ENCODE data around the gene ROR2. TPM values are rescaled to one million over a fixed set of nuclear protein-coding genes. Genes with fewer than 3 reads are reported as not detected.

The ROR2 gene
- total RNA-seq, 2 experiments from 2014 or later: not detected

DNA sequence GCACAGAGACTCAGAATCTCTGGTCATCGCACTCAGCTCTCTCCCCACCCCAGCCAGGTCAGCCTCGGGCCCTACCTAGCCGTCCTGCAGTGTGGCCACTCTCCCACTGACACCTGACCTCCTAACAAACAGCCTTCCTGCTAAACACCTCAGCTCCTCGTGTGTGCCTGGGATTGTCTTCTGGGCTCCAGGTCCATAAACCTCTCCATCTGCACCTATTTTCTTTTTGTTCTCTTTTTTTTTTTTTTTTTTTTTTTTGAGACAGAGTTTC is 193.6 kb downstream of the ROR2 start:
- ChIA-PET CTCF (no interaction called here), POLR2A (no interaction called here)
- H3K27ac ChIP-seq (ENCODE audit: low read depth in 1 of 2, low read length in 2 of 2): no peak overlapping the region
- Mint-ChIP-seq H3K27ac (no peak overlapping the region), H3K27me3 (peaks cover 7% of the 10 kb centered on the region), H3K4me1 (ENCODE audit: low read depth) (no peaks in the 10 kb centered on the region), H3K4me3 (no peak overlapping the region), H3K9me3 (no peaks in the 10 kb centered on the region), H3K36me3 (ENCODE audit: low read depth) (no peaks in the 10 kb centered on the region)
- ATAC-seq (ENCODE audit: poor library complexity): no peak
- intact Hi-C loops (cut with DNase I, micrococcal nuclease): no loop called here
- no peaks in the 10 kb centered on the region for H3K36me3 ChIP-seq (ENCODE audit: insufficient read depth, low read length)
- TF ChIP-seq, protein P1, sequence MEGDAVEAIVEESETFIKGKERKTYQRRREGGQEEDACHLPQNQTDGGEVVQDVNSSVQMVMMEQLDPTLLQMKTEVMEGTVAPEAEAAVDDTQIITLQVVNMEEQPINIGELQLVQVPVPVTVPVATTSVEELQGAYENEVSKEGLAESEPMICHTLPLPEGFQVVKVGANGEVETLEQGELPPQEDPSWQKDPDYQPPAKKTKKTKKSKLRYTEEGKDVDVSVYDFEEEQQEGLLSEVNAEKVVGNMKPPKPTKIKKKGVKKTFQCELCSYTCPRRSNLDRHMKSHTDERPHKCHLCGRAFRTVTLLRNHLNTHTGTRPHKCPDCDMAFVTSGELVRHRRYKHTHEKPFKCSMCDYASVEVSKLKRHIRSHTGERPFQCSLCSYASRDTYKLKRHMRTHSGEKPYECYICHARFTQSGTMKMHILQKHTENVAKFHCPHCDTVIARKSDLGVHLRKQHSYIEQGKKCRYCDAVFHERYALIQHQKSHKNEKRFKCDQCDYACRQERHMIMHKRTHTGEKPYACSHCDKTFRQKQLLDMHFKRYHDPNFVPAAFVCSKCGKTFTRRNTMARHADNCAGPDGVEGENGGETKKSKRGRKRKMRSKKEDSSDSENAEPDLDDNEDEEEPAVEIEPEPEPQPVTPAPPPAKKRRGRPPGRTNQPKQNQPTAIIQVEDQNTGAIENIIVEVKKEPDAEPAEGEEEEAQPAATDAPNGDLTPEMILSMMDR (IDR thresholded peaks at IDR 0.05): no peak
- no peak for DNase-seq
- H3K27me3 ChIP-seq (ENCODE audit: control insufficient read depth in 1 of 2, insufficient read depth in 2 of 2, low read length in 2 of 2): no peaks in the 10 kb centered on the region
- H3K4me3 ChIP-seq (ENCODE audit: low read length): no peak overlapping the region
- no peaks in the 10 kb centered on the region for H3K9me3 ChIP-seq (ENCODE audit: control insufficient read depth in 1 of 2, insufficient read depth in 1 of 2, low read length in 2 of 2)
- no peaks in the 10 kb centered on the region for H3K4me1 ChIP-seq (ENCODE audit: insufficient read depth, low read length)

DNA sequence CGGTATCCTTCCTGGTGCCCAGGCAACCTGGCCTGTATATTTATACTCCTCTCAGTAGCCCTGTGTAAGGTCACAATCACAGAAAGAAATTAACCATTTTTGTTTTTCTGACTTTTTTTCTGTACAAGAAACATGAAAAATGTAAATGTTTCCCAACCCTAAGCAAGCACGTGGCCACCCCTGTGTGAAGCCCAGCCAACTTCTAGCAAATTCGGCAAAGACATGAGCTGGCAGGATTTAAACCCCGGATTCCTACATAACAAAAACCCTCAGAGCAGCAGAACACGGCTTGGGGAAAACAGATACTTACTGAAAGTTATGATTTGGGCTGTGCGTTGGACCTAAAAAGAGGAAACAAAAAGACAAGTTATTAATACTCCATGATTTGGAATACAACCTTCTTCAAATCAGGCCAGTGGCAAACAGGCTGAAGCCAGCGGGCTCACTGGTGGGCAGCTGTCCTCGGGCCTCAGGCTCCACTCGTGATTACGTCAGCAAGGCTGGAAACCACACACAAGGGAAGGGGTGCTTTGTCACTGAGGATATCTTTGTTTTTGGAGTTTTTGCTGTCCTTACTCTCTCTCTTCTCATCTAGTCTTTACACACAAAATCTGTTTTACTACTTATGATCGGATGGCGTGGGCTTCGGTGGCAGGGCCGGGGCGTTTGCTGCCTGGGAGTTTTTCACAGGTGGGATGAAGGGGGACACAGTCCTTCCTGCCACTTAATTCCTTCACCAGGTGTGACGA is 194.1 kb downstream of the ROR2 start:
- intact Hi-C loops (cut with DNase I, micrococcal nuclease): no loop called here
- CTCF ChIA-PET: no interaction called here
- Mint-ChIP-seq H3K36me3 (ENCODE audit: low read depth) (no peaks in the 10 kb centered on the region), H3K4me1 (ENCODE audit: low read depth) (no peaks in the 10 kb centered on the region), H3K9me3 (no peaks in the 10 kb centered on the region), H3K27me3 (peaks cover 7% of the 10 kb centered on the region), H3K4me3 (no peak overlapping the region), H3K27ac (no peak overlapping the region)
- Histone ChIP-seq H3K27me3 (ENCODE audit: control insufficient read depth in 1 of 2, insufficient read depth in 2 of 2, low read length in 2 of 2) (no peaks in the 10 kb centered on the region), H3K4me1 (ENCODE audit: insufficient read depth, low read length) (no peaks in the 10 kb centered on the region), H3K36me3 (ENCODE audit: insufficient read depth, low read length) (no peaks in the 10 kb centered on the region), H3K9me3 (ENCODE audit: control insufficient read depth in 1 of 2, insufficient read depth in 1 of 2, low read length in 2 of 2) (no peaks in the 10 kb centered on the region), H3K4me3 (ENCODE audit: low read length) (no peak overlapping the region), H3K27ac (ENCODE audit: low read depth in 1 of 2, low read length in 2 of 2) (no peak overlapping the region)
- DNase-seq (no peak), ATAC-seq (ENCODE audit: poor library complexity) (no peak)
- TF ChIP-seq, protein P1 (IDR thresholded peaks at IDR 0.05): no peak
- POLR2A ChIA-PET: no interaction called here

DNA sequence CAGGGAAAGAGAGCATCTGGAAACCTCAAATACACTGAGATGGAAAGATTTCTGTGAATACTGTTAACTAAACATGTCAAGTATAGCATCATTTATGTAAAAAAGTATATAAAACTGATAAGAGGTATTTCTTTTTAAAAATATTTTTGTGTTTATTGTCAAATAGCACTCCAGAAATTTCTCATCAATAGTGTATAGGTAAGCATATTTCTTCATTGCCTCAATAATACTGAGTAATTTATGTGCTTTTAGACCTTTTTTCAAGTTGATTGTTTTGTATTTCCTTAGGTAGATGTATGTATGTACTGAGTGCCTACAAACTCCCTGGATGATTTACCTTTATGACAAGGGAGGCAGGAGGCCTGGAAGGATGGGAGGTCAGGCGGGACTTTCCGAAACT is 196.3 kb downstream of the ROR2 start:
- Histone ChIP-seq H3K4me1 (ENCODE audit: insufficient read depth, low read length) (no peaks in the 10 kb centered on the region), H3K27ac (ENCODE audit: low read depth in 1 of 2, low read length in 2 of 2) (no peak overlapping the region), H3K36me3 (ENCODE audit: insufficient read depth, low read length) (no peaks in the 10 kb centered on the region), H3K27me3 (ENCODE audit: control insufficient read depth in 1 of 2, insufficient read depth in 2 of 2, low read length in 2 of 2) (no peaks in the 10 kb centered on the region), H3K9me3 (ENCODE audit: control insufficient read depth in 1 of 2, insufficient read depth in 1 of 2, low read length in 2 of 2) (no peaks in the 10 kb centered on the region), H3K4me3 (ENCODE audit: low read length) (no peak overlapping the region)
- Mint-ChIP-seq H3K9me3 (no peaks in the 10 kb centered on the region), H3K4me3 (no peak overlapping the region), H3K36me3 (ENCODE audit: low read depth) (no peaks in the 10 kb centered on the region), H3K27ac (no peak overlapping the region), H3K4me1 (ENCODE audit: low read depth) (no peaks in the 10 kb centered on the region), H3K27me3 (peaks cover 6% of the 10 kb centered on the region)
- DNase-seq: no peak
- no peak for ATAC-seq (ENCODE audit: poor library complexity)
- ChIA-PET POLR2A (no interaction called here), CTCF (no interaction called here)
- TF ChIP-seq, protein P1 (IDR thresholded peaks at IDR 0.05): no peak
- intact Hi-C loops (cut with DNase I, micrococcal nuclease): no loop called here

All from CD4-positive, alpha-beta T cell (primary cell).